IMR-90 (cell line): ENCODE results near the gene CMTM5. TPM values are rescaled to one million over a fixed set of nuclear protein-coding genes. Genes with fewer than 3 reads are reported as not detected.

Experiments used
- ATAC-seq: fragments of 200-7000 bp; cut with Tn5 transposase; 2 replicates; pipeline ENCODE4 v1.9.1; 2020; ENCODE audit warnings: low read depth, mild to moderate bottlenecking, moderate library complexity
- BruUV-seq: library from RNA; stranded (reverse); fragments of 400-500 nt; replicated peaks from 2 replicates; lab custom pipeline; 2021; lab: Mats Ljungman, UMichigan
- CTCF ChIA-PET: fragments of 300-600 bp; formaldehyde crosslinking; extraction: SDS; loops from one replicate; lab custom pipeline; 2021; ENCODE audit warnings: antibody characterized with exemption; lab: Yijun Ruan, JAX
- POLR2A ChIA-PET: fragments of 300-600 bp; sonication (Branson Sonifier 250); formaldehyde crosslinking; loops from one replicate; lab custom pipeline; 2022; ENCODE audit warnings: antibody characterized with exemption; ENCODE audit not compliant: unreplicated experiment; lab: Charles Lee
- DNase-seq: peaks from one replicate; pipeline ENCODE4 v3.0.0; 2013
- H2AFZ ChIP-seq: replicated peaks from 2 replicates; pipeline ENCODE3; 2013; ENCODE audit warnings: low read length, mild to moderate bottlenecking; ENCODE audit not compliant: poor library complexity
- H2AK5ac ChIP-seq: 2 replicates; pipeline ENCODE4 v1.6.1; 2013; ENCODE audit warnings: low read depth, low read length, inconsistent platforms
- H2AK9ac ChIP-seq: replicated peaks from 2 replicates; pipeline ENCODE3; 2013; ENCODE audit warnings: mild to moderate bottlenecking, low read depth, low read length, moderate library complexity; ENCODE audit not compliant: poor library complexity
- H2BK120ac ChIP-seq: 2 replicates; pipeline ENCODE4 v1.6.1; 2013; ENCODE audit warnings: low read depth, low read length, inconsistent platforms
- H2BK15ac ChIP-seq: 3 replicates; pipeline ENCODE4 v1.6.1; 2013; ENCODE audit warnings: low read depth, low read length, inconsistent platforms
- H2BK20ac ChIP-seq: 2 replicates; pipeline ENCODE4 v1.6.1; 2013; ENCODE audit warnings: low read depth, mild to moderate bottlenecking, inconsistent platforms, low read length, moderate library complexity
- H2BK5ac ChIP-seq: 2 replicates; pipeline ENCODE4 v1.6.1; 2013; ENCODE audit warnings: mild to moderate bottlenecking, low read depth, low read length, inconsistent platforms; ENCODE audit not compliant: poor library complexity, severe bottlenecking
- H3K14ac ChIP-seq: replicated peaks from 2 replicates; pipeline ENCODE4 v1.6.1; 2013; ENCODE audit warnings: low read depth, low read length, inconsistent platforms
- H3K18ac ChIP-seq: 2 replicates; pipeline ENCODE4 v1.6.1; 2013; ENCODE audit warnings: low read depth, low read length, control low read depth
- H3K23ac ChIP-seq: 2 replicates; pipeline ENCODE4 v1.6.1; 2013; ENCODE audit warnings: low read depth, low read length, inconsistent platforms
- H3K27ac ChIP-seq: 2 replicates; pipeline ENCODE4 v1.5.1; 2013; ENCODE audit warnings: mild to moderate bottlenecking, control low read depth, low read length; ENCODE audit not compliant: insufficient read depth
- H3K27me3 ChIP-seq: 2 replicates; pipeline ENCODE4 v1.6.1; 2013; ENCODE audit warnings: low read length; ENCODE audit not compliant: control insufficient read depth, insufficient read depth
- H3K36me3 ChIP-seq: 2 replicates; pipeline ENCODE4 v1.6.1; 2013; ENCODE audit warnings: low read length, mixed read lengths; ENCODE audit not compliant: control insufficient read depth, insufficient read depth
- H3K4ac ChIP-seq: 2 replicates; pipeline ENCODE4 v1.6.1; 2013; ENCODE audit warnings: low read depth, low read length, inconsistent platforms
- H3K4me1 ChIP-seq: 2 replicates; pipeline ENCODE4 v1.6.1; 2013; ENCODE audit warnings: low read length, mixed read lengths; ENCODE audit not compliant: control insufficient read depth, insufficient read depth
- H3K4me2 ChIP-seq: 2 replicates; pipeline ENCODE4 v1.6.1; 2013; ENCODE audit warnings: low read depth, mild to moderate bottlenecking, control low read depth, low read length, moderate library complexity
- H3K4me3 ChIP-seq: 2 replicates; pipeline ENCODE4 v1.5.1; 2013; ENCODE audit warnings: low read depth, mild to moderate bottlenecking, control low read depth, low read length, moderate library complexity; ENCODE audit not compliant: insufficient read depth
- H3K56ac ChIP-seq: 2 replicates; pipeline ENCODE4 v1.6.1; 2013; ENCODE audit warnings: low read length, inconsistent platforms; ENCODE audit not compliant: insufficient read depth; ENCODE audit errors: extremely low read depth
- H3K79me1 ChIP-seq, 2 experiments: 2 replicates each; pipeline ENCODE4 v1.6.1; 2013; ENCODE audit warnings: low read length in 2 of 2, inconsistent platforms in 1 of 2, low read depth in 1 of 2
- H3K9ac ChIP-seq: 2 replicates; pipeline ENCODE4 v1.6.1; 2013; ENCODE audit warnings: low read depth, low read length, control low read depth
- H3K9me1 ChIP-seq: 2 replicates; pipeline ENCODE4 v1.6.1; 2013; ENCODE audit warnings: low read length, inconsistent platforms; ENCODE audit not compliant: insufficient read depth
- H3K9me3 ChIP-seq: 2 replicates; pipeline ENCODE4 v1.6.1; 2013; ENCODE audit warnings: low read length; ENCODE audit not compliant: control insufficient read depth, insufficient read depth
- H4K20me1 ChIP-seq: 2 replicates; pipeline ENCODE4 v1.6.1; 2013; ENCODE audit warnings: low read length, inconsistent platforms; ENCODE audit not compliant: insufficient read depth
- H4K5ac ChIP-seq: 2 replicates; pipeline ENCODE4 v1.6.1; 2013; ENCODE audit warnings: mild to moderate bottlenecking, low read depth, low read length, control low read depth
- H4K8ac ChIP-seq, 2 experiments: 2 replicates each; pipeline ENCODE4 v1.6.1; 2013; ENCODE audit warnings: low read depth in 2 of 2, low read length in 2 of 2, control low read depth in 1 of 2, inconsistent platforms in 1 of 2
- H4K91ac ChIP-seq: 2 replicates; pipeline ENCODE4 v1.6.1; 2013; ENCODE audit warnings: low read depth, low read length, inconsistent platforms; ENCODE audit not compliant: insufficient read depth
- BHLHE40 ChIP-seq: fragments of 150-350 bp; IDR thresholded peaks from 2 replicates; pipeline ENCODE4 v1.6.1; 2016; ENCODE audit warnings: mild to moderate bottlenecking, low read depth, low read length
- CEBPB ChIP-seq: IDR thresholded peaks from 2 replicates; pipeline ENCODE4 v1.6.1; 2012; ENCODE audit warnings: low read depth, low read length, improper control_type of control experiment
- WGBS, 2 experiments: methylation state at CpG; one replicate each; pipeline versions ENCODE4 v1.1.5 to v1.1.7; 2013; ENCODE audit warnings: missing lambda C conversion rate in 2 of 2; ENCODE audit not compliant: insufficient read length in 1 of 2; ENCODE audit errors: extremely low coverage in 2 of 2; 5-methylcytosine and 5-hydroxymethylcytosine counted together
- dilution Hi-C: fragments of 300-500 bp; cut with HindIII; formaldehyde crosslinking; loops from one replicate; pipeline ENCODE4 v1.14.3; 2018; ENCODE audit warnings: low sequenced_read_pairs; ENCODE audit not compliant: unreplicated experiment
- in situ Hi-C: fragments of 300-500 bp; cut with MboI; formaldehyde crosslinking; loops from 3 replicates; pipeline ENCODE4 v1.14.3; 2019; ENCODE audit warnings: low sequenced_read_pairs, inconsistent platforms, mixed read lengths
- intact Hi-C: fragments of 100-400 bp; cut with micrococcal nuclease; formaldehyde crosslinking; loops from 2 replicates; pipeline ENCODE4 v1.10.0; 2022
- polyA plus RNA-seq, 3 experiments: library from polyadenylated mRNA; depleted of rRNA; stranded (reverse); fragments of >200 nt; gene quantifications; 2 replicates each; pipeline ENCODE4 v1.2.3, GENCODE V29; 2012; ENCODE audit warnings: low replicate concordance in 1 of 3
- total RNA-seq: library from RNA; depleted of rRNA; stranded (reverse); fragments of >200 nt; gene quantifications from 2 replicates; pipeline ENCODE4 v1.2.3, GENCODE V29; 2012

The CMTM5 gene
- total and polyA plus RNA-seq, 2 of the 4 experiments (the other 2 are of a cell fraction), result 0.07 TPM; not detected in 1

- TF ChIP-seq CEBPB (no peak), BHLHE40 (no peak)
- WGBS, 2 experiments, result 87% methylated on average over 3 of the region's 6 CpGs; no CpG with 5 or more reads in 1 of the 2 experiments
- intact Hi-C loops (no loop called here), dilution Hi-C loops (no loop called here), in situ Hi-C loops (no loop called here)
- Histone ChIP-seq H2AK5ac (no peak overlapping the region), H2BK20ac (no peak overlapping the region), H2AFZ (no peak overlapping the region), H3K4me3 (no peak overlapping the region), H2BK15ac (no peak overlapping the region), H3K36me3 (peaks cover 36% of the 10 kb centered on the region), H3K23ac (no peak overlapping the region), H3K9me3 (no peaks in the 10 kb centered on the region), H4K91ac (no peak overlapping the region), H3K18ac (no peak overlapping the region), H3K9me1 (peaks cover 6% of the 10 kb centered on the region; the same call in 1 of the 2 replicates), H3K9ac (no peak overlapping the region), H3K14ac (no peak overlapping the region), H2AK9ac (no peak overlapping the region), H3K4me2 (no peak overlapping the region), H4K20me1 (no peaks in the 10 kb centered on the region; the same call in 1 of the 2 replicates), H3K56ac (no peak overlapping the region), H2BK5ac (no peak overlapping the region), H3K27me3 (no peaks in the 10 kb centered on the region), H4K5ac (no peak overlapping the region), H2BK120ac (no peak overlapping the region), H4K8ac (no peak overlapping the region), H3K79me1 (peaks cover 4 to 9% of the 10 kb centered on the region in 2 experiments; a peak in 3 of 4 replicates), H3K27ac (no peak overlapping the region), H3K4me1 (peaks cover 3% of the 10 kb centered on the region; the same call in 1 of the 2 replicates), H3K4ac (no peak overlapping the region)
- no peak for DNase-seq
- no TSS peak for BruUV-seq
- ATAC-seq, result no peak
- CTCF ChIA-PET, result no interaction called here
- POLR2A ChIA-PET, result no interaction called here
These were observed 20.9 kb upstream of the CMTM5 start for GRCh38 chr14:23355871-23356435.
